ENCODE data around the gene ARHGAP44.

DNA sequence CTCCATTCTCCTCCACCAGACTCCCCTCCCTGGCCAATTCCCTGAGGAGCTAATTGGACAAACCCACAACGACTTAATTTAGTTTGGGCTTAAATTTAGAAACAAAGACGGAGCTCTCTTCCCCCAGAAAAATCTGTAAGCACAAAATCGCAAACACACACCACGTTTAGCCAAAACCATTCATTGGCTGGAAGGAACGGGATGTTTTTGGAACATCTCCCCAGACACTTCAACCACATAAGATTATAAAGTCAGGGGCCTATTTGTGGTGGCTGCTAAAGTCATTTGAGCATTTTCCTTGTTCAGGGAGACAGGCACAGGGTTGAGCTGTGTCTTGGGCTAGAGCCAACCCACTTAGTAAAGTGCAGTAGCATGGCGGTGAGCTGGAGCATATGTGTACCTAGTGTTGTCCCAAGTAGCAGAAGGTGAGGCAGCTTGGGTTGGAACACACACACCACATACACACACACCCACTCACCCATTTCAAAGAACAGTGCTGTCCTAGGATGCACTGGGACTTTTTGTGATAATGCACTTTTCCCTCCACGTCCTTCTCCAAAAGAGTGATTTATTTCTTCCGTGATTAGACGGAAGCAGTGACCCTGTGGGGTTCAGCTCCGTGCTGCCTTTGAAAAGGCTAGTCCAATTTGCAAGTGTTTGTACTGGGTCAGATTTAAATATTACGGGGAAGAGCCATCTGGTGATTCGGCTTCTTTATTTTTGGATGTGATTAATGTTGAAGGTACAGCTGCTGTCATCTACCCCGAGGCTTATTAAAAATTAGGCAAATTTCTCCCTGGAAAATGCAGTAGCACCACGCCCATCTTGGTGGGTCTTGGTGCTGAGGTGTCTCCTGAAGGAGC is 196.4 kb downstream of the ARHGAP44 start:
- TF ChIP-seq, protein P1, sequence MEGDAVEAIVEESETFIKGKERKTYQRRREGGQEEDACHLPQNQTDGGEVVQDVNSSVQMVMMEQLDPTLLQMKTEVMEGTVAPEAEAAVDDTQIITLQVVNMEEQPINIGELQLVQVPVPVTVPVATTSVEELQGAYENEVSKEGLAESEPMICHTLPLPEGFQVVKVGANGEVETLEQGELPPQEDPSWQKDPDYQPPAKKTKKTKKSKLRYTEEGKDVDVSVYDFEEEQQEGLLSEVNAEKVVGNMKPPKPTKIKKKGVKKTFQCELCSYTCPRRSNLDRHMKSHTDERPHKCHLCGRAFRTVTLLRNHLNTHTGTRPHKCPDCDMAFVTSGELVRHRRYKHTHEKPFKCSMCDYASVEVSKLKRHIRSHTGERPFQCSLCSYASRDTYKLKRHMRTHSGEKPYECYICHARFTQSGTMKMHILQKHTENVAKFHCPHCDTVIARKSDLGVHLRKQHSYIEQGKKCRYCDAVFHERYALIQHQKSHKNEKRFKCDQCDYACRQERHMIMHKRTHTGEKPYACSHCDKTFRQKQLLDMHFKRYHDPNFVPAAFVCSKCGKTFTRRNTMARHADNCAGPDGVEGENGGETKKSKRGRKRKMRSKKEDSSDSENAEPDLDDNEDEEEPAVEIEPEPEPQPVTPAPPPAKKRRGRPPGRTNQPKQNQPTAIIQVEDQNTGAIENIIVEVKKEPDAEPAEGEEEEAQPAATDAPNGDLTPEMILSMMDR (IDR thresholded peaks at IDR 0.05), result no peak
- TF ChIP-seq EP300 (IDR thresholded peaks at IDR 0.05), result no peak
- TF ChIP-seq POLR2AphosphoS5 (IDR thresholded peaks at IDR 0.05), result no peak
- TF ChIP-seq POLR2A (IDR thresholded peaks at IDR 0.05; ENCODE audit: low read depth), result no peak

All from esophagus muscularis mucosa (tissue), 4 donors.